ENCODE results near the gene AHNAK.

The AHNAK gene

GRCh38 chr11:62458212-62459002, 88.2 kb downstream of the AHNAK start:
- no peak overlapping the region for H3K4me3 ChIP-seq (replicated peaks in 1 of 2; ENCODE audit: low read depth in 2 of 2, low read length in 2 of 2)
- TF ChIP-seq CTCF (IDR thresholded peaks at IDR 0.05; ENCODE audit: low read depth, low read length): no peak
- DNase-seq (ENCODE audit: low read depth in 2 of 2): peak in 1 of 2 donors; percentile 30

DNA sequence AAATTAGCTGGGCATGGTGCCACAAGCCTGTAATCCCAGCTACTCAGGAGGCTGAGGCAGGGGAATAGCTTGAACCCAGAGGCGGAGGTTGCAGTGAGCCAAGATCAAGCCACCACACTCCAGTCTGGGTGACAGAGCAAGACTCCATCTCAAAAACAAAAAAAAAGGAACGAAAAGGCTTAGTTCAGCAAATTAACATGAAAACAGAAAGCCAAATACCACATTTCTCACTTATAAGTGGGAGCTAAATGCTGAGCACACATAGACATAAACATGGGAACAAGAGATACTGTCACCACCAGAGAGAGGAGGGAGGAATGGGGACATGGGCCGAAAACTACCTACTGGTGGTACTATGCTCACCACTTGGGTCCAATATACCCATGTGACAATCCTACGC, 89.1 kb downstream of the AHNAK start:
- H3K4me3 ChIP-seq (replicated peaks in 1 of 2; ENCODE audit: low read depth in 2 of 2, low read length in 2 of 2): no peak overlapping the region
- TF ChIP-seq CTCF (IDR thresholded peaks at IDR 0.05; ENCODE audit: low read depth, low read length): no peak
- DNase-seq (ENCODE audit: low read depth in 2 of 2): no peak

DNA sequence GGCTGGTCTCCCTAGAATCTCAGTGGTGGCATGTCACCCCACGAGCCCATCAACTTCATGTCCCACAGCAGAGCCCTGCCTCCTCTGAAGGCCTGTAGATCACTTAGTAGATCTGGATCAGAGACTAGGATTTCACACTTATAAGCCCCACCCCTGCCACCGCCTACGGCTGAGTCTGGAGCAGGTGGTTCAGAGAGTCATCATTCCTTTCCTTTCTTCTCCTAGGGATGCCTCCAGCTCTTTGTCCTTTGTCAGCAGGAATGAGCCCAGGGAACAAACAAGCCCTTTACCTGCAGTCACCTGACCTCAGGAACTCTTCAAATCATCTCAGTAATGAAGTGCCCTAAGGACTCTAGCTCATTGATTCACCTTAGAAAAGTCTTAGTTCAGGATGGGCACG, 90.0 kb downstream of the AHNAK start:
- no peak overlapping the region for H3K4me3 ChIP-seq (replicated peaks in 1 of 2; ENCODE audit: low read depth in 2 of 2, low read length in 2 of 2)

GRCh38 chr11:62452839-62453468, 93.7 kb downstream of the AHNAK start:
- TF ChIP-seq CTCF (IDR thresholded peaks at IDR 0.05; ENCODE audit: low read depth, low read length): no peak
- DNase-seq (ENCODE audit: low read depth in 2 of 2): no peak
- H3K4me3 ChIP-seq (replicated peaks in 1 of 2; ENCODE audit: low read depth in 2 of 2, low read length in 2 of 2): no peak overlapping the region

More for the DNA sequence above, 90.0 kb downstream of the AHNAK start:
- TF ChIP-seq CTCF (IDR thresholded peaks at IDR 0.05; ENCODE audit: low read depth, low read length): no peak
- no peak for DNase-seq (ENCODE audit: low read depth in 2 of 2)

- no peak for DNase-seq (ENCODE audit: low read depth in 2 of 2)
Observed at GRCh38 chr11:62452261-62452660, 94.3 kb downstream of the AHNAK start.

GRCh38 chr11:62451241-62451621, 95.4 kb downstream of the AHNAK start:
- no peak for DNase-seq (ENCODE audit: low read depth in 2 of 2)
- no peak for TF ChIP-seq CTCF (IDR thresholded peaks at IDR 0.05; ENCODE audit: low read depth, low read length)
- no peak overlapping the region for H3K4me3 ChIP-seq (replicated peaks in 1 of 2; ENCODE audit: low read depth in 2 of 2, low read length in 2 of 2)

More at GRCh38 chr11:62452261-62452660, 94.3 kb downstream of the AHNAK start:
- TF ChIP-seq CTCF (IDR thresholded peaks at IDR 0.05; ENCODE audit: low read depth, low read length): no peak
- H3K4me3 ChIP-seq (replicated peaks in 1 of 2; ENCODE audit: low read depth in 2 of 2, low read length in 2 of 2): no peak overlapping the region
